ENCODE data around the gene AGPAT3.

GRCh38 chr21:43981151-43981870, 116.3 kb downstream of the AGPAT3 start:
- TF ChIP-seq POLR2A (IDR thresholded peaks at IDR 0.05): no peak
- TF ChIP-seq CTCF (IDR thresholded peaks at IDR 0.05): no peak
- no peak for TF ChIP-seq POLR2AphosphoS5 (IDR thresholded peaks at IDR 0.05)
